Neural progenitor cell (in vitro differentiated cells): ENCODE measurements around the gene C8G.
A peak's percentile ranks its signal among the peaks of the same experiment; 100 is the strongest.

ENCODE experiments used
- CTCF ChIP-seq: fragments of 200-600 bp; sonication (generic); IDR thresholded peaks from 2 replicates; pipeline ENCODE4 v1.5.1; 2017; ENCODE audit warnings: antibody characterized with exemption, mild to moderate bottlenecking
- EZH2 ChIP-seq: fragments of 200-600 bp; sonication (generic); IDR thresholded peaks from 2 replicates; pipeline ENCODE4 v1.6.1; 2017; ENCODE audit warnings: antibody characterized with exemption, mild to moderate bottlenecking, moderate library complexity

GRCh38 chr9:136949817-136950655, 5.0 kb downstream of the C8G start:
- TF ChIP-seq CTCF (peak; percentile 11), EZH2 (no peak)
